ENCODE measurements around the gene EPS8L3.
"Not testable (repeated sequence)": the region's sequence is repeated elsewhere in the genome, so short reads cannot be mapped to it uniquely, and the experiment has no call there.

The EPS8L3 gene

DNA sequence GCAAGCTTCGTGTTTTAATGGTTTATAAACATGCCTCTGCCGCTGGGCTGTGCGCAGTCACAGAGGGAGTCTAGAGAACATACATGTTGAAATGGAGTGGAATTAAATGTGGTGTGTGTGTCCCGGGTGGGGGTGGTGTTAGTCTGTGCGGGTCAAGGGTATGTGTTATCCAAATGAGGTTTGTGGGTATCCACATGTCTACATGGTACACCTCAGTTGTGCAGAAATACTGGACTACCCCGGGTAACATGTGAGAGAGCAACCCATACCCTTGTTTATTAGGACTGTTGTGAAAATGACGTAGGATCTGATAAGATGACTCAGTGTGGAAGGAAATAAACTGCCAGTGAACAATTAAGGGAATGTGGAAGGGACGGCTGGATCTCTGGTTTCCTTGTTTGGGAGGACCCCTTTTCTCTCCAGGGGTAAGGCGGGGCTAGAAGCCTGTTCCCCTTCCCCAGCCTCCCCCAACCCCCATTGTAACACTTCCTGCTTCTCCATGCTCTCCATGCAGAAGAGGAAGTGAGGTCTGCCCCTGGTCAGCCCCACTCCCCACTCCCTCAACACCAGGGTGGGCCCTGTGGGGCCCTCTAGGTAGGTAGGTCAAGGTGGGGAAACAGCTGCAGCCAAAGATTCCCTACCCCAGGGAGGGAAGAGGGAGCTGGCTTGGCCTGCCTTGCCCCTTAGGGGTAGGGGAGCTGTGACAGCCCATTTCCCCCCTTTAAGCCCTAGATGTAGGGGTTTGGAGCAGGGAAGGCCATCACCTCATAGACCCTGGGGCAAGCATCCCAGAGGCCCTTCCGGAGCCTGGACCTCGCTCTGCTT, 690 bp downstream of the EPS8L3 start:
- DNase-seq: no peak

DNA sequence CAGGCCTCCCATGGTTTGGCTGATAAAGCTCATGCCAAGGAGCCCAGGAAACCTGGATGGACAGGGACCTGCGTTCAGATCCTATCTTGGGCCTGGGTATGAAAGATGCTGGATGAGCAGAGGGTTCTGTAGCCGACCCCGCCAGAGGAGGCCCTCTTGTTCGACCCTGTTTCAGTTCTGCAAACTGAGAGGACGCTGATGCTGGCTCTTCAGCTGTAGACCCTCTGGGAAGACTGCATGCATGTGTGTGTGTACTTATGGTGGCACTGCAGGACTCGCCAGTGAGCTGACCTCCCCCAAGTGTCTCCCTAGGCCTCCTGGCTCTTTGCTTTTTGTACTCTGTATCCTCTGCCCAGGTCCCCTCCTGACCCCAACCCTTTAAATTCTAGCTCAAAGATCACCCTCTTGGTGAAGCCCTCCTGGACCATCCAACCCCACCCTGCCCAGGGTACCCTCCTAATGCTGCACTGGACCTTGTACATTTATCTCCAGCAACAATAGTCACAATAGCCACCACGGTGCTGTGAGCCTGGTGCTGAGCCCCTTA, 1.6 kb downstream of the EPS8L3 start:
- no peak for DNase-seq

DNA sequence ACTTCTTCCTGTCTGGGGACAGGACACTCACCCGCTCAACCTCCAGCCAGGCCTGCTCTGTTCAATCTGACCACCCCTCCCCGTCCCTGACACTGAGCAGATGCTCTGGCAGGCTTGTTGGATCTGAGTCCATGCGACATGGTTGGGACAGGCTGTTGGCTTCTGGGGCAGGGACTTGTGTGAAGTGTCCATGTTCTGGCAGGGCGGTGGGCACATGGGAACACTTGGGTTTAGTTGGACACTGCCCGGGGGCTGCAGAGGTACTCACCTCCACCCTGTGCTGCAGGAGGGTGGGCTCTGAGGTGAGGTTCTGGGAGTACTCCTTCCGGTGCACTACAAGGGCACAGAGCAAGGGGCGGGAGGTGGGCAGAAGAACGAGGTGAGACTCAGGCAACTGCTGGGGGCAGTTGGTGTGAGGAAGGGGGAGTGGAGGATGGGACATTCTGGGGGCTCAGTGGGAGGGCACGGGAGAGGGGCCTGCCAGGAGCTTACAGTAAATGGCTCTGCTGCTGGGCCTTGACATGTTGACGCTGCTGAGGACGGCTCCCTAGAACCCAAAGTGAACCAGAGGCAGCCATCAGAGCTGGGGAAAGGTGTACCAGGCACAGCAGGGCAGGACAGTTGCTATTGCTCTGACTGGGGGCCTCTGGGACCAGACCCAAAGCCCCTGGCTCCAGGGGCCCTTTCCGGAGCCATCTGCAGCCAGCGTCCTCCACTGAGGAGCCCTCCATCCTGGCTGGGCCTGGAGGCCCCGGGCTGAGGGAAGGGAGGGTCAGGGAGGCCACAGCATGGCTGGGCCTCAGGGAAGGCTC, 2.3 kb downstream of the EPS8L3 start:
- DNase-seq: no peak

DNA sequence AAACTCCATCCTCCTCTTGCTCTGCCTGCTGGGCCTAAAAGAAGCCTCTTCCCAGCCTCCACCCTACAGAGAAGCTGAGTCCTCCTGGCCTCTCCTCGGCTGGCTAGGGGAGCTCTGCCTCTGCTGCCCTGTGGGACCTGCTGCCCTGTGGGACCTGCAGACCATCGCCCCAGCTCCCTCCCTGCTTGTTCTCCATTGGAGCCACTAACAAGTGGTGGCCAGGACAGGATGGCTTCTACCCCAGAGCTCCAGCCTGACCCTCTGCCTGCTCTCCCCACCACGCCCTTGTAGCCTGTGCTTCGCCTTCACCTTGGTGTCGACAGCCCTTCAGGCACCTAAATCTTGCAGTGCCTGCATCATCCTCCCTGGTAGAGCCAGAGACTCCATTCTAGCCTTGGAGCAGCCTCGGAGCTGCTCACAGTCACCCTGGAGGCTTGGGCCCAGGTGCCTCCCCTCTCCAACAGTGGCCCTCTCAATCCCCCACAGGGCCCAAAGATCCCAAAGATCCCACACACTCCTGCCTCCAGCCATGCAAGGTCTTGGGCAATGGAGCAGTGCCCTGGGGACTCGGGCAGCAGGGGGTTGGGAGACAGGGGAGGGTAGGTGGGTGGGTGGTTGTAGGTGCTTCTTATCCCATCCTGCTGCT, 3.0 kb downstream of the EPS8L3 start:
- DNase-seq: no peak

DNA sequence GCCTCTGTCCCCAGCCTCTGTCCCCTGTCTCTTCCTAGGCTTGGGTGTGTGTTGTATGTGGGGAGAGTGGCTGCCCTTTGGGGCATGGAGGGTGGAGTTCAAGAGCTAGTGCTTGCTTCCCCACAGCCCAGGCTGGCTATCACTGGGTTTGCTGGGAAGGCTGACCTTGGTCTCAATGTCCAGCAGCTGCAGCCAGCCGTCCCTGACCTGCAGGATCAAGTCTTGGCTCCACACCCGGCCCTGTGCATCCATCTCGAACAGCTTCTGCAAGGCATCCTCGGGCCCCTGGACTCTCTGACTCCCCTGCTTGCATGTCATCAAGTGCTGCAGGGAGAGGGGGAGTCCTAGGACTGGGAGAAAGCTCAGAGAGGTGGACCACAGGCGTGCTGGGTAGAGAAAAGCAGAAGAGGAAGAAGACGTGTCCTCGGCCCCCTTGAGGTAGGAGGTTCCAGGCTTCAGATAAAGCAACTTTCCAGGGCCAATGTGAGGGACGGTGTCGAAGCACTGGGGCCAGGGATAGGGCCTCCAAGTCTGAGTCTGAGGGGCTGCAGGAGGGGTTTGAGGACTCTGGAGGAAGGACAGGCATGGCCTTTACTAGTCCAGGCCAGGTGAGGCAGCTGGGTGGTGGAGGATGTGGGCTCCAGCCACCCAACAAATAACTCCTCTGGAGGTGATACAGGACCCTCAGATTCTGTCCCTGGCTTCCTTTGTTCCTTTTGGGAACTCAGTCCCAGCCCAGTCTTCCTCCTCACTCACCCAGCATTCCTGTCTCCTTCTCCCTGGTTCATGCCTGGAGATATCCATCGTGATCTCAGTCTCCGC, 4.0 kb downstream of the EPS8L3 start:
- DNase-seq: no peak

DNA sequence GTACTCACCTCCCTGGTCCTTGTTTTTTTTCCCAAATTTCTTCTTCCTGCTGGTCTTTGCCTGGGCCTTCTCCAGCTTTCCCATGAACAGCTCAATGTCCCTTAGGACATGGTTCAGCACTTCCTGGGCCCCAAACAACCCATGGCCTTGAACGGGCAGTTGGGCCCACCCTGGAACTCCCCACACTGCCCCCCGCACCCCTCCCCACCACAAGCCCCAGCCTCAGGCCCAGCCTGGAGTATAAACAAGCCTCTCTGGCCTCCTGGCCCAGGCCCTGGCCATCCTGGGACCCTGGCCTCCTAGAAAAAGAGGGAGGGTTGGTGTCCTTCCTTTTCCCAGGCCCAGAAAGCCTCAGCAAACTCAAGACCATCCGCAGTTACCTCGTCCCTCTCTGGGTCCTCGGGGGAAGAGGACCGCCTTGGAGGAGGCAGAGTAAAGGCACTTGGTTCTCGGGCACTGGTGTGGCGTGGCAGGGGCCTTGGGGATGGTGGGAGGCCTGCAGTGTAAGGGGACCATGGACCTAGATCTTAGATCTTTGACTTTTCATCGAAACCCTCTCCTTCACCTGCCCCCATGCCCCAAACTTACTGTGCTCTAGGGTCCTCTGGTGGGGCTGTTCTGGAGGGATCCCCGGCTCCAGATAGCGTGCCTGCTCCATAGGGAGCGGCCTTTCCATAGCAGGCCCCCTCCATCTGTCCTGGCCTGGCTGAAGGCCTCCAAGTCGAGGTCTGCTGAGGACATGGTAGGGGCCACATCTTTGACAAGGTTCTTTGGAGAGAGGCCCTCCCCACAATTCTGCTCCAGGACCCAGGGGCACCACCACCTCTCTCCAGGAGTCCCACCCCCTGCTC, 5.6 kb downstream of the EPS8L3 start:
- no peak for DNase-seq

DNA sequence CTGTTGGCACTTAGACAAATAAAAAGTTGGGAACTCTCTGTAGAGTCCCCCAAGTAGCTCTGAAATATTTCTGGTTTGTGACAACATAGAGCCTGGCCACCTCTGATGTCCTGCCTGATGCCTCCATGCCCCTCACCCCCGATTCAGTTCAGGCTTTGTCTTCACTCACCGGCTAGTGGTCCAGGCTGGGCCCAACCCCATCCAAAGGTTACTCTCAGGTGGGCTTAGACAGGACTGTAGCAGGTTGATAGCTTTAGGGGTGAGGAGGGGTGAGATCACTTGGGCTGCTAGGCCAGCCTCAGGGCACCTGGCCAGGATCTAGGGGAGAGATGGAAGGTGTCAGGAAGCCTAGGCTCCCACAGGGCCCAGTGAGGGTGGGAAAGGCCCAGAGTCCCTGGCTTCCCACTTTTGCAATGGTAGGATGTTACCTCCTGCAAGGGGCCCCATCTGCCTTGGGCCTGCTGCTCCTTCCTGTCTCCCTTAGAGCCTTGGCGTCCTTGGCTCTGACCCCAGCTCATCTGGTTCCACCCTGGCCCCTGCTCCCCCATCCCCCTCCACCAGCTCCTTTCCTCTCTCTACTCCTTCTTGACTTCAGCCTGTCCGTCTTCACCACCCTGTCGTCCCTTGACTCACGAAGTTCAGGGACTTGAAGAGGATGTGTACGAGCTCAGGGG, 6.7 kb downstream of the EPS8L3 start:
- DNase-seq: no peak

DNA sequence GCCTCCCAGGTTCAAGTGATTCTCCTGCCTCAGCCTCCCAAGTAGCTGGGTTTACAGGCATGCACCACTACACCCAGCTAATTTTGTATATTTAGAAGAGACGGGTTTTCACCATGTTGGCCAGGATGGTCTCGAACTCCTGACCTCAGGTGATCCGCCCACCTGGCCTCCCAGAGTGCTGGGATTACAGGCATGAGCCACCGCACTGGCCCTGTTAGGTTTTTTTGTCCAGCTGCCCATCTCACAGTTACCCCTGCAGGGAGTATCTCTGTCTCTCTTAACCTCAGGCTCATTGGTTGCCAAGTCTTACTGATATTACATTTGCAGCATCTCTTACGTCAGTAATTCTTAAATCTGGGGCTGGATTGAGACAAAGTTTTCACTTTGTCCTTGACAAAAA, 7.4 kb downstream of the EPS8L3 start:
- not testable (repeated sequence) for DNase-seq

DNA sequence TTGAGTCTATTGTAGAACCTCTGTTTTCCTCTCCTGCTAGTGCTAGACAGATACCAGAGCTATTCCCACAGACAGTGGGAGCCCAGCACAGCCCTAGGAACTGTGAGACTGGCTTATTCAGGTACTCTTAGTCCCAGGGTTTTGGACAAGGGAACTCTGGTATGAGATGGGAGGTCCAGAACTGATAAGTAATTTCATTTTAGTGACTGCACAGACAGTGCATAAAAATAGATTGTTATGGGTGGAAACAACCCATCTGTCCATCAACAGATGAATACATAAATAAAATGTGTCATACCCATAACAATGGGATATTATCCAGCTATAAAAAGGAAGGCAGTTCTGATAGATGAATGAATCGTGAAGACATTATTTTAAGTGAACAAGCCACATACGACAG, 9.0 kb downstream of the EPS8L3 start:
- no peak for DNase-seq

DNA sequence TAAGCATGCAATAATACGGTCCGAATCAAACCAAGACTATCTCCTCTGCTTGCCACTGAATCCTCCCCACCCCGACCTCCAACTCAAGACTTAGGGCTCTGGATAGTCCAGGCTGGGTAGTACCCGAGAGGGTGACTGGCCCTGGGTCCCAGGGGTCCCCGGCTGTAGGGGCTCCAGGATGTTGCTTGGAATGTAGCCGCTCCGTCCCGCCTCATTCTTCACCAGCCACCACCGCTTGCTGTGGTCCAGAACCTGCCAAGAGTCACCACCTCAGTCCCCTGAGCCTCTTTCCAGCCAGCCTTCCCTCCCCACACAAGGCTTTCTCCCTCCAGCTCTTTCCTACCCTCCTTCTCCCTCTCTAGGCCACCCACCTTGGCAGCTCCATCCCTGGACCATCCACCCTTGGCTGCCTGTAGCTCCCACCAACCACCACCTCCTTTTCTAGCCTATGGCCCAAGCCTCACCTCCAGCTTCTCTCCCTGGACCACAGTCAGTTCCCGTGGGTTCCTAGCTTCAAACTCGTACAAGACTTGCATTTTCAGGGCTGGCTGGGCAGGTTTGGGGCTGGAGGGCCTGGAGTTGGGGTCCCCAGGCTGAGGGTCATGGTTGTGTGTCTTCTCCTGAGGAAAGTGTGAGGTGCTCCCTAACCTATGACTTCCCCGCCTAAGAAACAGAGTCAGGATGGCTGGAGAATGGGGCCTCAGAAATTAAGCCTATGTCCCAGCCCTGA, 12.0 kb downstream of the EPS8L3 start:
- DNase-seq: no peak

DNA sequence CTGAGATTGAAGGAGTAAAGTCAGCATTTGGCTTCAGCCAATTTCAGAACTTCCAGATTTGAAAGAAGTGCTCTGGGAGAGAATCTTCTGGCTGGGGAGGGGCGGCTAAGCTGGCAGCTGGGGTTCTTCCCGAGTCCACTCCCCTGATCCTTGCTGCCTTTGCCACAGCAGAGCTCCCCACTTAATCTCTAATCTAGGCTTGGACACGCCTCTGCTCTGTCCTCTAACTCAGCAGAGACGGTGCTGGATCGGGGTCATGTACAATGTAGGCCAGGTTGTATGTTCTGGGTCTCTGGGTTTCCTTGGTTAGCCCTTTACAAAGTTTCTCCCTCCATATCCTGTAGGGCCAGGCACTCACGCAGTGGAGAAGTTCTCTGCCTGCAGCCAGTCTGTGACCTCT, 12.8 kb downstream of the EPS8L3 start:
- DNase-seq: no peak

DNA sequence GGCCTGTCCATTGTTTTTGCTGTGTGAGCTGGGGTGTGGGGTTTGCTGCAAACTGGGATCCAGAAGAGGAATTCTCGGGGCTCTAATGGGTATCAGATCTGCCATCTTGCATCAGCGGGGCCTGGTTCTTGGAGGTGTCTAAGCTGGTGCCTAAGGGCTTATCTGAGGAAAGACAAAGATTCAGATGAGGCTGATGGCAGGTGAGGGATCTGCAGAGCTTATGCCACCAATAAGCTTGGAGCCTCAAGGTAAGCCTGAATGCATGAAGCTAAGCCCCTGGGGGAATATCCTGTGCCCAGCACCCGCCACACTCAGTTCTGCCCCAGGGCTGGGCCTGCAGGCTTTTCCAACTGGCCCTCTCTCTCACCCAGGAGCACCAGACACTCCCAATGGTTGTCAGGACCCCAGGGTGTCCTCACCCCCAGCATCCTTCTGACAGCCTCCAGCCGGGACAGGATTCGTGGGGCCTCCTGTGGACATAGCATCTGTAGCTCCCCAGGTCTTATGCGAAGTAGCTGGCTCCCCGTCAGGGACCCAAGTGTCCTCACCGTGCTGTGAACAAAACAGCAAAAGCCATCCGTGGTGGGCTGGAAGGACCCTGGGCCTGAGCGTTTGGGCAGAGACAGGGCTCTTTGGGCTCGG, 13.4 kb downstream of the EPS8L3 start:
- DNase-seq: no peak

DNA sequence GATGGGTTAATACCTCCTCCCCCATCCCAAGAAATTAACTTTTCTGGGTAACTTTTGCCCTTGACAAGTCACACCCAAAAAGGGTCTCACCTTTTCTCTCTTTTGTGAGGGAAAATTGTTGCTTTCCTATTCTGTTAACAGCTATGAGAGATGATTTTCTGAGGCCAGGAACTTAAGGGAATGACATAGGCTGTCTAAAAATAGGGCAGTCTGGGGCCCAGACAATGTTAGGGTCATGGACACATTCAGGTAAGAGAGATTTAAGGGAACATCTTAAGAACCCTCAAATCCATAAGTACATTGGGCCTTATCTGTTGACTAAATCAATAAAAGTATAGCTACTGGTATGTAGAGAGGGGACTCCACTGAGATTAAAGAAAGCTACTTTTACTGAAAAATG, 14.5 kb downstream of the EPS8L3 start:
- DNase-seq: no peak

DNA sequence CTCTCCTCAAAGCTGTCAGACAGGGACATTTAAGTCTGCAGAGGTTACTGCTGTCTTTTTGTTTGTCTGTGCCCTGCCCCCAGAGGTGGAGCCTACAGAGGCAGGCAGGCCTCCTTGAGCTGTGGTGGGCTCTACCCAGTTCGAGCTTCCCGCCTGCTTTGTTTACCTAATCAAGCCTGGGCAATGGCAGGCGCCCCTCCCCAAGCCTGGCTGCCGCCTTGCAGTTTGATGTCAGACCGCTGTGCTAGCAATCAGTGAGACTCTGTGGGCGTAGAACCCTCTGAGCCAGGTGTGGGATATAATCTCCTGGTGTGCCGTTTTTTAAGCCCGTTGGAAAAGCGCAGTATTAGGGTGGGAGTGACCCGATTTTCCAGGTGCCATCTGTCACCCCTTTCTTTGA, 15.4 kb downstream of the EPS8L3 start:
- DNase-seq: not testable (repeated sequence)

DNA sequence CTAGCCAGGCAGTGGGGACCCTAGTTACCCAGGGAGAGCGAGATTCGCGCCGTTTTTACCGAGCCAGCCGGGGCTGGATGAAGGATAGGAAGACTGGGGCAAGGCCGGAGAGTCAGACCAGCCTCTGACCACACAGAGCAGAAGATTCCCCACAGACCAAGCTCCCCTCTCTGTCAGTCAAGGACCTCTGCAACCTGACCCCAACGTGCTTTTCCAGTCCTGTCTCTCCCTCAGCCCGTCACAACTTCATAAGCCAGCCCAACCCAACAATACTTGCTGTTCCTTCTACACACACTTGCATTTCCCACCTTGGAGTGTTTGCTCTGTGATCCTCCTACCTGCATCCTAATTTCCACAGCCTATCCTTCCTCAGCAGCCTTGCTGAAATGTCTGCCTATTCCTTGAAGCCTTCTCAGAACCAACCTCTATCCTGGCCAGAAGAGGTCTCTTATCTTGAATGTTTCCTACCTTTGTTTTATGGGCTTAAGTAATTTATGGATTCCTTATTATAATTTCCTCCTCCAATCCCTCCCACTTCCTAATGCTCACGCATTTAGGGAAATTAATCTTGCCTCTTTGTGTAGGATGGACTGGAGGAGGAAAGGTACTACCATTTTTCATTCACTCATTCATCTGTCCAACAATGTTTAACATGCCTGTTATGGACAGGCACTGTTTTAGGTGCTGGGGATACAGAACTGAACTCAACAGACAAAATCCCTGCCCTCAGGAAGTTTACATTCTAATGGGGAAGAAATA, 22.9 kb downstream of the EPS8L3 start, which contains the start of gene GSTM3:
TSS of gene GSTM3 (minus strand) at position 424 of the 759 bp plus-strand sequence. CDS start 751 bp downstream, outside the sequence.
- no peak for DNase-seq

DNA sequence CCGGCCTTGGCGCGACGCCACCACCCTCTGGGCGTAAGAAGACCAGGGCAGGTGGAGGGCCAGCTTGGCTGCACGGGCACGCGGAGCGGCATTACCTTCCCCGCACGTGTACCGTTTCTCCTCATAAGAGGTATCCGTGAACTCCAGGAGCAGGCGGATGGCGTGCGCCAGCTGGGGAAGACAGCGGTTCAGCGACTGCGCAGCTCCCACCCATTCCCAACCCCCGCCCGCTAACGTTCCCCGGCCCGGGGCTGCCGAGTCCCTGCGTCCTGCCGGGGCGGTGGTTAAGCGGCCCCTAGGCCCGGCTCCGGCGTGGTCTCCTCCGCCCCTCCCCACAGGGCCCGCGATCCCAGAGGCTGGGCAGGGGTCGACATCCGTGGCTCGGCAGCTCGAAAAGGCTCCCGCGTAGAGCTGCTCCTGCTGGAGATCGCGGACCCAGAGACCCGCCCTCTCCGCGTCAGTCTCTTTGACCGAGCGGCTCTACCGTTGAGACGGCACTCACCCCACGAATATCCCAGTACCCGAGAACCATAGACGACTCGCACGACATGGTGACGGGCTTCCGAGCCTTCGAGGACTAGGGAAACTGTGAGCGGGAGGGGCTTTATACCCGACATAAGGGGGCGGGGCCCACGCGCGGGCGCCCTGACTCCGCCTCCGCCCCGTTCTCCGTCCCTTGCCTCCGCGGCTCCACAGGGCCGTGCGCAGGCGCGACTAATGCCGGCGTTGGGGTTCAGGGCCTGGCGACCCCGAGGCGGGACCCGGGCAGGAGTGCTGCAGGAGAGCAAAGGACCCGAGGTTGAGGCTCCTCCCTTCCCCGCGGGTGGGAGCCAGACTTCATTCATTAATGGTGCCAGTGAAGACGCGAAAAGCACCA, 23.7 kb downstream of the EPS8L3 start:
- DNase-seq: peak; percentile 63

DNA sequence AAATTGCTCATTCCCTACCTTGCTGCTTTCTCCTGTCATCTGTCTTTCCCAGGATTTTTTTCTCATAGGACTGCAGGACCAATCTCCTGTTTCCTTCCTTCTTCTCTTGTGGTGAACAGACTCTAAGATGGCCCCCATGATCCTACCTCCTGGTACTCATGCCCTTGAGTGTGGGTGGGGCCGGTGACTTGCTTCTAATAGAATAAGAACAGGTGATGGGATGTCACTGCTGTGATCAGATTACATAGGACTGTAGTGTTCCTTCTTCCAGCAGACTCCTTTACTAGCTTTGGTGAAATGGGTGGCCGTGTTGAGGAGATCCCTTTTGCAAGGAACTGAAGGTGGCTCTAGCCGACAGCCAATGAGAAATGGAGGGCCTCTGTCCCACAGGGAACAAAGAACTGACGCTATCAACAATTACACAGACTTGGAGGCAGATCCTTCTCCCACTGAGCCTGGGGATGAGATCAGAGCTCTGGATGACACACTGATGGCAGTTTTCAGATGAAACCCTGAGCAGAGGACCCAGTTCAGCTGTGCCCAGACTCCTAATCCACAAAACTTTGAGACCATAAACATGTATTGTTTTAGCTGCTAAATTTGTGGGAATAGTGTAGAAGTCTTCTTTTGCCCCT, 30.4 kb downstream of the EPS8L3 start:
- no peak for DNase-seq

Data from DMS153 (cell line).